Muscle layer of colon (tissue), 2 donors: ENCODE results near the gene DPP6.
"Not testable (repeated sequence)": the region's sequence is repeated elsewhere in the genome, so short reads cannot be mapped to it uniquely, and the experiment has no call there.

Experiments used
- H3K27ac ChIP-seq: one replicate; pipeline ENCODE4 v1.7.0; 2013; ENCODE audit warnings: low read depth, mild to moderate bottlenecking, low read length, moderate library complexity
- H3K27me3 ChIP-seq, 2 donors: one replicate each; pipeline ENCODE4 v1.7.0; 2013; ENCODE audit warnings: low read length in 2 of 2, mild to moderate bottlenecking in 2 of 2; ENCODE audit not compliant: insufficient read depth in 2 of 2, control insufficient read depth in 1 of 2
- H3K36me3 ChIP-seq: one replicate; pipeline ENCODE4 v1.7.0; 2013; ENCODE audit warnings: mild to moderate bottlenecking, low read length; ENCODE audit not compliant: insufficient read depth
- H3K4me1 ChIP-seq: one replicate; pipeline ENCODE4 v1.7.0; 2013; ENCODE audit warnings: mild to moderate bottlenecking, low read length; ENCODE audit not compliant: insufficient read depth
- H3K4me3 ChIP-seq, 2 donors: one replicate each; pipeline ENCODE4 v1.7.0; 2013; ENCODE audit warnings: low read length in 2 of 2, low read depth in 1 of 2, mild to moderate bottlenecking in 1 of 2, moderate library complexity in 1 of 2
- H3K9ac ChIP-seq: one replicate; pipeline ENCODE4 v1.7.0; 2013; ENCODE audit warnings: low read length
- H3K9me3 ChIP-seq: one replicate; pipeline ENCODE4 v1.7.0; 2013; ENCODE audit warnings: mild to moderate bottlenecking, low read length
- donor health status: abdominal sarcoma.
- donor health status: Adenocarcinoma of cecum.

The DPP6 gene

DNA sequence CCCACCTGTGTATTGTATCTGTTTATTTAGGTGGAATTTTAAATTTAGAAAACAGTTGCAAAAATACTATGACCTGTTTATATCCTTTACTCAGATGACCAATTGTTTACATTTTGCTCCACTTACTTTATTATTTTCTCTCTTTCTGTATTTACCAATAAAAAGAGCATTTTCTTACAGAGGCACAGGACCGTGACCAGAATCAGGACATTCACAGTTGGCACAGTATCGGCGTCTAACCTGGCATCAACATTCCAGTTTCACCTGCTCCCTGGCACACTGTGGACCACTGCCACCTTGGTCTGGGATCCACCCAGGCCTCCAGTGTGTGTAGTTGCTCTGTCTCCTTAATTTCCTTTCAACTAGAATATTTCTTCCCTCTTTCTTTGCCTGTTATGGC, 39.9 kb downstream of the DPP6 start:
- H3K36me3 ChIP-seq, H3K27ac ChIP-seq, H3K4me1 ChIP-seq, H3K9me3 ChIP-seq, H3K4me3 ChIP-seq, H3K27me3 ChIP-seq, H3K9ac ChIP-seq: not testable (repeated sequence)

DNA sequence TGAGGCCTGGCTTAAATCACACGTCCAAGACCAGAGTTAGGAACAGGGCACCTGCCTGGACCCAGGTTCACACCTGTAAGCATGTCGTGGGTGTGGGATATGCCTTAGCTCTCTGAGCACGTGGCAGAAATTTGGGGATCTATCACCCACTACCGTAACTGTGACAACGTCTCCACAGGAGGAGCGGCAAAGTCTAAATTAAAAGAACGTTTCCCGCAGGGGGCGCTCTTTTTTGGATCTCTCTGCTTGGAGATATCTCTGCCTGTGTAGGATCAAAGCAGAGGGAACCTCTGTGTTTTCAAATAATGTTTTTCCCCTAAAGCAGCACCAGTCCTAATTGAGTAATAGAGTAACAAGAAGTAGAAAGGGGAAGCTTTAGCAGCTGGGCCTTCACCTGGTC, 43.0 kb downstream of the DPP6 start:
- H3K9me3 ChIP-seq, H3K27ac ChIP-seq, H3K27me3 ChIP-seq, H3K36me3 ChIP-seq, H3K4me3 ChIP-seq, H3K9ac ChIP-seq, H3K4me1 ChIP-seq: not testable (repeated sequence)

DNA sequence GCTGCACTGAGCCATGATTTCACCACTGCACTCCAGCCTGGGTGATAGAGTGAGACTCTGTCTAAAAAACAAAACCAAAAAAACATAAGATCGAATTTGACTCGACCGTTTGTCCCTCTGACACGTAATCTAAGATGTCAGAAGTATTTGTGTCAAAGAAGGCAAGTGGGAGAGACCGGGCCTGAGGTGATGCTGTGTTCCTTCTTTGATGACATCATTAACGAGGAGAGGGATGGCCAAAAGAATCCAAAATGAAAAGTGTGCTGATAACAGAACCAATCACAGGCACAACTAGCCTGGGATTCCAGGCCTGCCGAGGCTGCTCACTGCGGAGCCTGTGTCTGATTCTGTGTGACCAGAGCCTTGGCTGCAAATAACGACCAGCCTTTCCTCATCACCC, 52.9 kb downstream of the DPP6 start:
- not testable (repeated sequence) for H3K27ac ChIP-seq, H3K27me3 ChIP-seq, H3K9me3 ChIP-seq, H3K9ac ChIP-seq, H3K36me3 ChIP-seq, H3K4me3 ChIP-seq, H3K4me1 ChIP-seq

DNA sequence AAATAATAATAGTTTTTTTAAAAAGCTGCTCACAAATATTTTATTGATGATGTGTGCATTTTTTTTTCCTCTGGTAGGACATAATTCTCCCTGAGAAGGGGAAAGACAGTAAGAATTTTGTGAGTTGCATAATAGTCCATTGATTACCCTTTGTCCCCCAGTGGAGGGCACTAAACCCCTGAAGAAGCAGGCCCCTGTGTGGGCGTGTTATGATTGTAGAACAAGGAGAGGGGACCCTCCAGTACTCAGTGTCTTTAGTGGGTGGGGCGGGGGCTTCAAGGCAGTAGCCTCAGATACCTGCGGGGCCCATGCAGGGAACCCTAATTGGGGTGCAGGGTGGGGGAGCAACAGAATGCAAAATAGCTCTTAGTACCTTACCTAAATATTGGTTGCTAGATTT, 57.4 kb downstream of the DPP6 start:
- H3K36me3 ChIP-seq, H3K27me3 ChIP-seq, H3K4me3 ChIP-seq, H3K9me3 ChIP-seq, H3K4me1 ChIP-seq, H3K9ac ChIP-seq, H3K27ac ChIP-seq: not testable (repeated sequence)

DNA sequence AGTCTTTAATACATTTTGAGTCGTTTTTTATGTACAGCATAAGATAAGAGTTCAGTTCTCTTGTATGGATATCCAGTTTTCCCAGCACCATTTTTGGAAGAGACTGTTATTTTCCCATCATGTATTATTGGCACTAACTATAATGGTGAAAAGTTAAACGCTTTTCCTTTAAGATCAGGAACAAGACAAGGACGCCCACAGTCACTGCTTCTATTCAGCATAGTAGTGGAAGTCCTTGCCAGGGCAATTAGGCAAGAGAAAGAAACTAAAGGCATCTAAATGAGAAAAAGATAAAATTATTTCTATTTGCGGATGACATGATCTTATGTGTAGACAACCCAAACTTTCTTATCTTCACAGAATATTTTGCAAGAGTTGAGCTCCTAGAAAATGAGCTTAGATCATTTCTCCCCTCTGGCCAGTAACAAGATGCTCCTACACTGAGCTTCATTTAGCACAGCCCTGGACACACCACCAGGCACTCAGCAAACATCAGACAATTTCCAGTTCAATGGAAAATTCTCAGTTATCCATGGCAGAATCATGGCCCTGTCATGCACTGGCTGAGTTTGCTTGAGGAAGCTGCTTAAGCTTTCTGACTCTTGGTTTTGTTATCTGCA, 61.6 kb downstream of the DPP6 start:
- not testable (repeated sequence) for H3K9me3 ChIP-seq, H3K4me1 ChIP-seq, H3K36me3 ChIP-seq, H3K27me3 ChIP-seq, H3K27ac ChIP-seq, H3K4me3 ChIP-seq, H3K9ac ChIP-seq

DNA sequence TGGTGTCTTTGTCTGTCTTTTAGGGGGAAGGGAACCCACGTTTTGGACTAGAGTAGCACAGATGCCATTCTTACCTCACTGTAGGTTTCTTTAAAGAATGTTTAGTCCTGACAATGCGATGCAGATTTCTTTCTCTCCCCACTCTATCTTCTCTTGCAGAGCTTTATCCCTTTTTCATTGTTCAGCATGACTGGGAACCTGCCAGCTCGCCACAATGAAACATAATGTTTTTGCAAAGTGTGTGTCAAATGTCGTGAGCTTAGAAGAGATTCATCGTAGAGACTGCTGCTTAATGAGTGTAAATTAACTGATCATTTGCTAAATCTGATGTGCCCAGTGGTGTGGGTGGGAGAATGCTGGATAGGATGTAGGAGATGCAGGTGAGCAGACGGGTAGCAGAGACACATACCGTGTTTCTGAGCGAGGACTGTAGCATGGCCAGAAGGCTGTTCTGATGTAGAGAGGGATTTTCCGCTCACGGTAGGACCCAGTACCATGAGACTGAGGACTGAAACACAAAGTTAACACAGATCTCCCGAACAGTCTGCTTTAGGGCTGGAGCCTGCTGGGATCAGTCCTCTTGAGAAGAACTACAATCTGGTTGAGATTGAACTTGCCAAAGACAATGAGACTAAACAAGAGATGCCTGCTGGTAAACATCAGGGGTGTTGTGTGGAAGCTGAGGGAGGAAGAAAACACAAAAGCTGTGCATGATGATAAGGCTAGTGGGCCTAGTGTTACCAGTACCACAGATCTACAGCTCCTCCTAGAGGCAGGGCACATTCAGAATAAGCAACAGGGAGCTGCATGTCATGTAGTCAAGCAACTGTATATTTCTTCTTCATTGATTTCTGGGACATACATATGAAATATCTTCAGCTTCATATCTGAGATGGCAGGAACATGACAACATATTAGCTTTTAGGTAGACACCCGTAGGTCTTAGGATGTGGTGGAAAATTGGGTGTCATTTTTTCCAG, 65.5 kb downstream of the DPP6 start:
- H3K27ac ChIP-seq, H3K9me3 ChIP-seq, H3K27me3 ChIP-seq, H3K4me3 ChIP-seq, H3K9ac ChIP-seq, H3K36me3 ChIP-seq, H3K4me1 ChIP-seq: not testable (repeated sequence)

DNA sequence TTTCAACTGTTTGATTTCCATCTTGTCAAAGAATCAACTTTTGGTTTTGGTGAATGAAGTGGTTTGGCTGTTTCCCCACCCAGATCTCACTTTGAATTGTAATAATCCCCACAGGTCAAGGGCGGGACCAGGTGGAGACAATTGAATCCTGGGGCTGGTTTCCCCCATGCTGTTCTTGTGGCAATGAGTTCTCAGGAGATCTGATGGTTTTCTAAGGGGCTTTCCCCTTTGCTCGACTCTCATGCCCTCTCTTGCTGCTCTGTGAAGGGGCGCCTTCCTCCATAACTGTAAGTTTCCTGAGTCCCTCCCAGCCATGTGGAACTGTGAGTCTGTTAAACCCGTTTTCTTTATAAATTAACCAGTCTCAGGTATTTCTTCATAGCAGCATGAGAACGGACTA, 68.6 kb downstream of the DPP6 start:
- not testable (repeated sequence) for H3K27ac ChIP-seq, H3K9ac ChIP-seq, H3K9me3 ChIP-seq, H3K36me3 ChIP-seq, H3K4me3 ChIP-seq, H3K4me1 ChIP-seq, H3K27me3 ChIP-seq

DNA sequence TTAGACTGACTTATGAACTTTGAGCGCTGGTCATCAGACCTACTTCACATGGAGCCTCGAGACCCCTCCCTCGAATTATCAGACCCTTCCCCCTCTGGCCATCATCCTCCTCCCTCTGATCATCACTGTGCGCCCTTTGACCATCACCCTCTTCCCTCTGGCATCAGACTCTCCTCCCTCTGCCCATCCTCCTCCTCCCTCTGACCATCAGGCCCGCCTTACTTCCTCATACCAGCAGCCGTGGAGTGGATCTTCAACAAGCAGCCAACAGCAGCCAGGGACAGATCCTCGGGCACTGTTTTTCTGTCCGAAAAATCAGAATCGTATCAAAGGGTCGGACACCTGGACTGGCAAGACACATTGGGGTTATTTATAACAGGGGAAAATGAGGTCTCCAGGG, 70.5 kb downstream of the DPP6 start:
- not testable (repeated sequence) for H3K27ac ChIP-seq, H3K4me3 ChIP-seq, H3K4me1 ChIP-seq, H3K36me3 ChIP-seq, H3K9me3 ChIP-seq, H3K9ac ChIP-seq, H3K27me3 ChIP-seq

DNA sequence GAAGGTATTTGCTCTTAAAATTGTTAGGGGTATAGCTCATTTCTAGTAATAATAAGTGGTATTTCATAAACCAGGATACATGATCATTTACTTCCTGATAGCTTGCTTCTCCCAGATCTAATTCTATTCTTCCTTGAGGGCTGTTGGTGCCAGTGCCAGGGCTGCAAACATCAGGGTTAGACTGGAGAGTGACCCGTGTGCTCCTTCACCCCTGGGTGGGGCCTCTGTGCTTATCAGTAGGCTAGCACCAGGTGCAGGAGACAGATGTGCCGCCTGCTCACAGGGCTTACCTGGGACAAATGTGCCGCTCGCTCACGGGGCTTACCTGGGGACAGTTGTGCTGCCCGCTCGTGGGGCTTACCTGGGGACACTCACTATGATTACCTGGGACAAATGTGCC, 71.2 kb downstream of the DPP6 start:
- not testable (repeated sequence) for H3K36me3 ChIP-seq, H3K9me3 ChIP-seq, H3K27ac ChIP-seq, H3K4me1 ChIP-seq, H3K4me3 ChIP-seq, H3K27me3 ChIP-seq, H3K9ac ChIP-seq

DNA sequence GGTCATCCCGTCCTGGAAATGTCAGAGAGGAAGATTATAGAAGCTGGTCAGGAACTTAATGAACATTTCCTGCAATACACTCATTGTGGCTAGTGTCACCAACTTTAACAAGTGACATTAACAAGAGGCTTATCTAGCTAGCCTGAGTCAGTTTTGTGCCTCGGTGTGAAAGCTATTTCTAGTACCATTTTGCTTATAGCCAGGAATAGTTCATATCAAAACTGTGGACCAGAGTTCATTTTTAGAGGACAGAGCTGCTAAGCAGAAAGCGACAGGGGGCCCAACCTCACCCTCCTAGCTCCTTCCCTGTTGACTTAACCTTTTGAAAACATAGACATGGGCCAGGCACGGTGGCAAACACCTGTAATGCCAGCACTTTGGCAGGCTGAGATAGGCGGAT, 76.9 kb downstream of the DPP6 start:
- H3K9me3 ChIP-seq, H3K27ac ChIP-seq, H3K36me3 ChIP-seq, H3K4me1 ChIP-seq, H3K27me3 ChIP-seq, H3K4me3 ChIP-seq, H3K9ac ChIP-seq: not testable (repeated sequence)

DNA sequence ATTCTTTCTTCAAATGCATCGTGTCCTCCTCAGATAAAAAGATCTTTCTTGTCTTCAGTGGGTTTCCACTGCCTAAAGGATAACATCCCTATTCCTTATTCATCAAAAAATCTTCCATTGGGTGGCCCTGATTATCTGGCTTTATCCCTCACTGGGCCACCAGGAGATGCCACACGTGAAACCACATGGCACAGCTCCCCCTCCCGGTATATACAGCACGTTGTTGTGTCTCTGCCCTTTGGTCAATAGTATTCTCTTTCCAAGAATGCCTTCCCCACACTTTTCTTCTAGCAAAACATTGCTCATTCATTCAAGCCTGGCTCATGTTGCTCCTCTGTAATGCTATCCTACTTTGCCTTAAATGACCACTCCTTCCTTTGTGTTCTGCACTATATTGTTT, 80.4 kb downstream of the DPP6 start:
- not testable (repeated sequence) for H3K9ac ChIP-seq, H3K27ac ChIP-seq, H3K4me1 ChIP-seq, H3K27me3 ChIP-seq, H3K9me3 ChIP-seq, H3K4me3 ChIP-seq, H3K36me3 ChIP-seq

DNA sequence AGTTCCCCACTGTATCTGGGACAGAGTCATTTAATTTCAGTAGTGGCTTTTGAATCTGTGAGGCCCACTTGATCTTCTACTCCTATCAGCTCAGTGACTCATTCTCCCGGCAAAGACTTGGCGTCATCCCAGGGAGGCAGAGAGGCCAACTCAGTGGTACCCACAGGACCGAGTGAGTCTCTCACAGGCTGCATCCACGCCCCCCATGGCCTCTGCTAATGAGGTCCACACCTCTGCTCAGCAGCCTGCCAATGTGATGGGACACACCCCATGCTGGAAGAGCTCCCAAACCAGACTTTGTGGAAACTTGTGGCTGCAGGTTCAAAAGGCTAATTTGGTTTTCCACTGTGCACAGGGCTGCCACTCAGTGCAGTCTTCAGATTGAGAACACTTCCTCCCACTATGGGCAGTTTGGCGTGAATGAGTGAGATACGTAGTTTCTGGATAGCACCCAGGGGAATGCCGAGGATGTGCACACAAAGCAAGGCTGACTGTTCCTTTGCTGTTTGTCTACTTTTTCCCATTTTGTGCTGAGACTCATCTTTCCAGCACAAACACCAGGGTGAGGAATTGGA, 81.6 kb downstream of the DPP6 start:
- not testable (repeated sequence) for H3K9ac ChIP-seq, H3K36me3 ChIP-seq, H3K27ac ChIP-seq, H3K27me3 ChIP-seq, H3K4me1 ChIP-seq, H3K4me3 ChIP-seq, H3K9me3 ChIP-seq
